Testis (tissue), 3 donors: ENCODE measurements around the gene LCT. TPM values are rescaled to one million over a fixed set of nuclear protein-coding genes. Genes with fewer than 3 reads are reported as not detected.
A peak's percentile ranks its signal among the peaks of the same experiment; 100 is the strongest.

Source experiments
- DNase-seq: peaks from one replicate; pipeline ENCODE4 v3.0.0-alpha.2; 2019
- H3K27ac ChIP-seq, 2 donors: fragments of 200-600 bp; sonication (generic); one replicate each; pipeline ENCODE4 v1.5.1; 2019
- H3K27me3 ChIP-seq: fragments of 200-600 bp; sonication (generic); one replicate; pipeline ENCODE4 v1.5.1; 2019
- H3K36me3 ChIP-seq: fragments of 200-600 bp; sonication (generic); one replicate; pipeline ENCODE4 v1.5.1; 2017; ENCODE audit warnings: low read depth; ENCODE audit errors: missing control alignments
- H3K4me1 ChIP-seq: fragments of 200-600 bp; sonication (generic); one replicate; pipeline ENCODE4 v1.5.1; 2019
- H3K4me3 ChIP-seq, 2 donors: fragments of 200-600 bp; sonication (generic); one replicate each; pipeline ENCODE4 v1.5.1; 2017 to 2019
- H3K9me3 ChIP-seq: fragments of 200-600 bp; sonication (generic); one replicate; pipeline ENCODE4 v1.5.1; 2017
- POLR2A ChIP-seq: fragments of 450-650 bp; IDR thresholded peaks from one replicate; pipeline ENCODE4 v1.6.1; 2017; ENCODE audit warnings: antibody characterized with exemption, mild to moderate bottlenecking, moderate library complexity
- WGBS, 2 donors: methylation state at CpG; one replicate each; pipeline ENCODE4 v1.1.5; 2018; 5-methylcytosine and 5-hydroxymethylcytosine counted together
- intact Hi-C: fragments of 100-400 bp; cut with DNase I; formaldehyde crosslinking; loops from one replicate; pipeline ENCODE4 v1.15.1; 2023; ENCODE audit warnings: low total_unique reads
- polyA plus RNA-seq: library from polyadenylated mRNA; stranded (reverse); fragments of 350-450 nt; fragmentation: Illumina TruSeq; extraction: RNeasy Lipid Tissue Mini Kit (QIAGEN cat#74804); gene quantifications from one replicate; pipeline ENCODE4 v1.2.3, GENCODE V29; 2014; ENCODE audit warnings: low read depth, low replicate concordance; ENCODE audit not compliant: insufficient read depth
- total RNA-seq, 2 donors: library from RNA; depleted of rRNA; stranded (reverse); fragments of >200 nt; gene quantifications; one replicate each; pipeline ENCODE4 v1.2.3, GENCODE V29; 2016
- TF ChIP-seq, protein P1 (sequence below), 3 experiments: fragments of 450-650 bp in 2 of 3; fragments of 200-600 bp in 1 of 3; sonication (generic) in 1 of 3; IDR thresholded peaks; one replicate each; pipeline ENCODE4 v1.5.1; 2016 to 2019; ENCODE audit warnings: antibody characterized with exemption in 3 of 3, mild to moderate bottlenecking in 2 of 3, moderate library complexity in 1 of 3

Gene LCT
- total and polyA plus RNA-seq, 3 donors from 2014 or later, result 0.22 to 0.62 (median 0.47) TPM

DNA sequence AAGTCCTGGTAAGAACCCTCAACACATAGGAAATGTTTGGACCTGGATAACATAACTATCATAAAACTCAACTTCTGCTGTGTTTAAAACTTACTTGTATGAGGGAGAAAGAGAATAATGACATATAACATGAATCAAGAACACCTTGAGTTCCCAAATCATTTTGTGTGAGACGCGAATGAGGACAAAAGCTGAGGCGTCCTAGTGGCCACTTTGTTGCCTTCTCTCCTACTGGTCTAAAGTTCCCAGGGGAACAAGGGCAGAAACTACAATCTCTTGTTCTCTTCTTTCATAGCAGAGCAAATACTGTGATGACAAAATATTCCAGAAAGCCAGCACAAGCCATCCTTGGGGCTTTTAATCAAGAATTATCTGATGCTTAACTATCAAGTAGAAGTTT, 8.3 kb upstream of the LCT start:
- intact Hi-C loops, result no loop called here
- DNase-seq, result no peak
- H3K36me3 ChIP-seq, result no peaks in the 10 kb centered on the region
- H3K4me1 ChIP-seq, result peaks cover 6% of the 10 kb centered on the region
- TF ChIP-seq POLR2A, result no peak
- TF ChIP-seq, protein P1, sequence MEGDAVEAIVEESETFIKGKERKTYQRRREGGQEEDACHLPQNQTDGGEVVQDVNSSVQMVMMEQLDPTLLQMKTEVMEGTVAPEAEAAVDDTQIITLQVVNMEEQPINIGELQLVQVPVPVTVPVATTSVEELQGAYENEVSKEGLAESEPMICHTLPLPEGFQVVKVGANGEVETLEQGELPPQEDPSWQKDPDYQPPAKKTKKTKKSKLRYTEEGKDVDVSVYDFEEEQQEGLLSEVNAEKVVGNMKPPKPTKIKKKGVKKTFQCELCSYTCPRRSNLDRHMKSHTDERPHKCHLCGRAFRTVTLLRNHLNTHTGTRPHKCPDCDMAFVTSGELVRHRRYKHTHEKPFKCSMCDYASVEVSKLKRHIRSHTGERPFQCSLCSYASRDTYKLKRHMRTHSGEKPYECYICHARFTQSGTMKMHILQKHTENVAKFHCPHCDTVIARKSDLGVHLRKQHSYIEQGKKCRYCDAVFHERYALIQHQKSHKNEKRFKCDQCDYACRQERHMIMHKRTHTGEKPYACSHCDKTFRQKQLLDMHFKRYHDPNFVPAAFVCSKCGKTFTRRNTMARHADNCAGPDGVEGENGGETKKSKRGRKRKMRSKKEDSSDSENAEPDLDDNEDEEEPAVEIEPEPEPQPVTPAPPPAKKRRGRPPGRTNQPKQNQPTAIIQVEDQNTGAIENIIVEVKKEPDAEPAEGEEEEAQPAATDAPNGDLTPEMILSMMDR (IDR thresholded peaks at IDR 0.05), result no peak
- WGBS, 2 donors, result 55 to 69% methylated on average over 3 of the region's 3 CpGs
- no peak overlapping the region for H3K4me3 ChIP-seq
- H3K27ac ChIP-seq, result no peak overlapping the region
- no peaks in the 10 kb centered on the region for H3K9me3 ChIP-seq
- no peaks in the 10 kb centered on the region for H3K27me3 ChIP-seq

DNA sequence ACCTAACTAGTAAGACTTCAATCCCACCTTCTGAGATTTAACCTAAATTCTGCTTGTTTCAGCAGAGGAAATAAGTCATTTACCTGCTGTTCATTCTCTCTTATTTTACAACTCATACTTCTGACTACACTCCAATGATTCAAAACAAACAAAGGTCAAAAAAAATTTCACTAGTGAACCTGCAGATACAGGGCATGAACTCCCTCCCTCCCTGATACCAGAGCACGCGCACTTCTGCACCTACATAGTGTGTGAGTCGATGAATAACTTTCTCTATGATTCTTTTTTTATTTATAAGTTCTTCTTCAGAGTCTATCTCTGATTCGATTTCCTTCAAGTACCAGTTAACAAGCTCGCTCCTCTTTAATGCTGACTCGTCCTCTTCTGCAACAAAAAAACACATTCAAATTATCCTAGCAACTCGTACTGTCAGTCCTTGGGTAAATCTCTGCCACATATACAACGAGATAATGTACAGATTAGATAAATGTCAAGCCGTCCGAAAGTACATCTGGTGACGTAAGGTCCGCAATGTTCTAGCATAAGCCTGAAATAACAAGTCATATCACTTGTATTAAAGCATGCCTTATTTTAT, 7.4 kb upstream of the LCT start:
- H3K27ac ChIP-seq, result no peak overlapping the region
- TF ChIP-seq, protein P1 (IDR thresholded peaks at IDR 0.05), result no peak
- no peak for TF ChIP-seq POLR2A
- H3K9me3 ChIP-seq, result no peaks in the 10 kb centered on the region
- peaks cover 6% of the 10 kb centered on the region for H3K4me1 ChIP-seq
- H3K36me3 ChIP-seq, result no peaks in the 10 kb centered on the region
- no peak overlapping the region for H3K4me3 ChIP-seq
- intact Hi-C loops, result no loop called here
- no peaks in the 10 kb centered on the region for H3K27me3 ChIP-seq
- 73 to 76% methylated on average over 12 of the region's 12 CpGs for WGBS, 2 donors
- no peak for DNase-seq

DNA sequence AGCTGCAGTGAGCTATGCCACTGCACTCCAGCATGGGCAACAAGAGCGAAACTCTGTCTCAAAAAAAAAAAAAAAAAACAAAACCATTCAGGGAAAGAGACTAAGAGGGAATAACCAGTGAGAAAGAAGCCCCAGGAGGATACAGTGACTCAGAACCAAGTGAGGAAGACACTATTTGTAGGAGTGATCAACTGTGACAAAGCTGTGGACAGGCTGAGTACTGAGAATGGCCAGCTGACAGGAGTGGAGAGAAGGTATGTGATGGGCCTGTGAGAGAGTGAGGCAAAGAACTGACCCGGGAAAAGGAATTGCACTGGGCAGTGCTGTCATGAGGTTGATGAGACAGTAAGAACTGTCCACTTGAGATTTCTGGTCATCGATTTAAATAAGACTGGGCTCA, 6.7 kb upstream of the LCT start:
- intact Hi-C loops, result no loop called here
- no peaks in the 10 kb centered on the region for H3K27me3 ChIP-seq
- peaks cover 6% of the 10 kb centered on the region for H3K4me1 ChIP-seq
- no peaks in the 10 kb centered on the region for H3K36me3 ChIP-seq
- TF ChIP-seq POLR2A, result no peak
- TF ChIP-seq, protein P1 (IDR thresholded peaks at IDR 0.05), result no peak
- H3K9me3 ChIP-seq, result no peaks in the 10 kb centered on the region
- 89 to 93% methylated on average over 3 of the region's 3 CpGs for WGBS, 2 donors
- H3K4me3 ChIP-seq, result no peak overlapping the region
- DNase-seq, result no peak
- H3K27ac ChIP-seq, result no peak overlapping the region

DNA sequence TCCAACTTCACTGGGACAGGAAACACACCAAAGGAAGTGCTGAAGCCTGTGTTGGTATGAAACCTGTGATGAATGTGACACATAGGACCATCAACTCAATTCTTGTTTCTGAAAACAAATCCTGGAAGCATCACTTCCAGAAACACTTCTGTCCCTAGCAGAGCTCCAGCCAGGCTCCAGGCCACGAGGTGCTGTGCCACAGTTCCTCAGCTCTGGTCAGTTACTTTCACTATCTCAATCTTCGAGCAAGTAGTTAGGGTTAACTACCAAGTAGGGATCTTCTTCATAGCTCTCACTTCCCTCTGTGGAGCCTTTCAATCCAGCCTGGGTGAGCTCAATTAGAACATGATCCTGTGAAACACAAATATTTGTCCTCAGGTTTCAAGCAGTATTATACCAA, 3.6 kb upstream of the LCT start:
- WGBS, 2 donors, result 44 to 55% methylated on average over 2 of the region's 2 CpGs
- H3K4me1 ChIP-seq, result peaks cover 6% of the 10 kb centered on the region
- no peak for TF ChIP-seq POLR2A
- TF ChIP-seq, protein P1 (IDR thresholded peaks at IDR 0.05), result no peak
- H3K4me3 ChIP-seq, result no peak overlapping the region
- H3K36me3 ChIP-seq, result no peaks in the 10 kb centered on the region
- DNase-seq, result no peak
- H3K27me3 ChIP-seq, result no peaks in the 10 kb centered on the region
- H3K27ac ChIP-seq, result peak overlapping the region in 1 of 2 donors; percentile 25
- no peaks in the 10 kb centered on the region for H3K9me3 ChIP-seq
- intact Hi-C loops, result no loop called here

DNA sequence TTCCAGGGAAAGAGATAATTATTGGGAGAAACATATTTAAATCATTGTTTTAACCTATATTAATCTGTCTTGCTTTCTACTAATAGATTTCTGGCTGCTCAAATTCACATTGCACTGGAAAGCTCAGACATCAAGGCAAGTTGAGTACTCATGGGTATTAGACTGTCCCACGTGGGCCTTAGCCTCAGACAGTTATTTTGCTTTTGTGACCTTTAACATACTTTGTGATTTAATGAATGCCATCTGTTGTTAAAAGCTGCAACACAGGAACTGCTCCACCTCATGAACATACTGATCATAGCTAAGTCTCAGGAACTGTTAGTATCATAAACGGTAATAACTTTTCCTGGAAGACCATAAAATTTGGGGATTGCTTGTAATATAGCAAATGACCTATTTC, 2.7 kb upstream of the LCT start:
- no peaks in the 10 kb centered on the region for H3K36me3 ChIP-seq
- no peak for DNase-seq
- TF ChIP-seq, protein P1 (IDR thresholded peaks at IDR 0.05), result no peak
- TF ChIP-seq POLR2A, result no peak
- no peaks in the 10 kb centered on the region for H3K27me3 ChIP-seq
- H3K4me1 ChIP-seq, result peaks cover 6% of the 10 kb centered on the region
- H3K9me3 ChIP-seq, result no peaks in the 10 kb centered on the region
- intact Hi-C loops, result no loop called here
- no peak overlapping the region for H3K4me3 ChIP-seq
- 14 to 28% methylated on average over 2 of the region's 2 CpGs for WGBS, 2 donors
- no peak overlapping the region for H3K27ac ChIP-seq
